NB4 (cell line): ENCODE data around the gene CASP8AP2.

Experiments used
- CTCF ChIP-seq: IDR thresholded peaks from one replicate; pipeline ENCODE4 v1.5.1; 2012; ENCODE audit warnings: low read depth, low read length
- TF ChIP-seq, protein P1 (sequence below): IDR thresholded peaks from 2 replicates; pipeline ENCODE4 v1.6.1; 2011; ENCODE audit warnings: low read depth, low read length

- no peak for TF ChIP-seq CTCF
- TF ChIP-seq, protein P1, sequence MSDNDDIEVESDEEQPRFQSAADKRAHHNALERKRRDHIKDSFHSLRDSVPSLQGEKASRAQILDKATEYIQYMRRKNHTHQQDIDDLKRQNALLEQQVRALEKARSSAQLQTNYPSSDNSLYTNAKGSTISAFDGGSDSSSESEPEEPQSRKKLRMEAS: no peak
Measured at GRCh38 chr6:89818977-89819335, 10.7 kb upstream of the CASP8AP2 start.
